PC-3 (cell line): ENCODE results near the gene GIN1. TPM values are rescaled to one million over a fixed set of nuclear protein-coding genes. Genes with fewer than 3 reads are reported as not detected.

Experiments
- ATAC-seq: fragments of 200-7000 bp; cut with Tn5 transposase; 2 replicates; pipeline ENCODE4 v1.9.1; 2020; ENCODE audit warnings: mild to moderate bottlenecking, moderate library complexity
- Bru-seq: library from RNA; stranded (reverse); fragments of 400-500 nt; gene quantifications from one replicate; lab custom pipeline; 2021; lab: Mats Ljungman, UMichigan
- BruChase-seq, 2 experiments: library from RNA; stranded (reverse); fragments of 400-500 nt; gene quantifications; one replicate each; lab custom pipeline; 2021; lab: Mats Ljungman, UMichigan
- BruUV-seq: library from RNA; stranded (reverse); fragments of 400-500 nt; replicated peaks from 2 replicates; lab custom pipeline; 2021; lab: Mats Ljungman, UMichigan
- CTCF ChIA-PET: fragments of 300-600 bp; sonication (Branson Sonifier 250); formaldehyde crosslinking; loops from one replicate; lab custom pipeline; 2022; ENCODE audit warnings: antibody characterized with exemption; lab: Charles Lee
- POLR2A ChIA-PET: fragments of 300-600 bp; sonication (Branson Sonifier 250); formaldehyde crosslinking; loops from one replicate; lab custom pipeline; 2022; ENCODE audit warnings: antibody characterized with exemption; ENCODE audit not compliant: unreplicated experiment; lab: Charles Lee
- DNase-seq: peaks from one replicate; pipeline ENCODE4 v3.0.0-alpha.2; 2015
- H2AFZ ChIP-seq: fragments of 300-600 bp; sonication (generic); 2 replicates; pipeline ENCODE4 v1.6.0; 2016; ENCODE audit warnings: antibody characterized with exemption, low read length
- H3F3A ChIP-seq: fragments of 300-600 bp; sonication (generic); one replicate; pipeline ENCODE4 v1.6.0; 2017; ENCODE audit warnings: antibody characterized with exemption, low read length, control low read depth, mild to moderate bottlenecking; ENCODE audit not compliant: unreplicated experiment
- H3K27ac ChIP-seq: fragments of 300-600 bp; sonication (generic); 2 replicates; pipeline ENCODE4 v1.5.1; 2016; ENCODE audit warnings: mild to moderate bottlenecking, low read length
- H3K27me3 ChIP-seq: fragments of 300-600 bp; sonication (generic); 2 replicates; pipeline ENCODE4 v1.6.1; 2016; ENCODE audit warnings: low read length, mixed read lengths
- H3K36me3 ChIP-seq: fragments of 300-600 bp; sonication (generic); 2 replicates; pipeline ENCODE4 v1.6.1; 2016; ENCODE audit warnings: low read depth, mixed run types, low read length, mixed read lengths
- H3K4me1 ChIP-seq: fragments of 300-600 bp; sonication (generic); 2 replicates; pipeline ENCODE4 v1.5.1; 2016; ENCODE audit warnings: low read length; ENCODE audit not compliant: insufficient read depth
- H3K4me2 ChIP-seq: fragments of 300-600 bp; sonication (generic); 2 replicates; pipeline ENCODE4 v1.6.0; 2016; ENCODE audit warnings: low read length
- H3K4me3 ChIP-seq: fragments of 300-600 bp; sonication (generic); 2 replicates; pipeline ENCODE4 v1.5.1; 2016; ENCODE audit warnings: mild to moderate bottlenecking, low read length, mixed read lengths
- H3K79me2 ChIP-seq: fragments of 300-600 bp; sonication (generic); 2 replicates; pipeline ENCODE4 v1.6.1; 2017; ENCODE audit warnings: low read length, mixed read lengths
- H3K9ac ChIP-seq: fragments of 300-600 bp; sonication (generic); 2 replicates; pipeline ENCODE4 v1.6.0; 2016; ENCODE audit warnings: mild to moderate bottlenecking, low read length
- H3K9me2 ChIP-seq: fragments of 300-600 bp; sonication (generic); replicated peaks from 2 replicates; pipeline ENCODE4 v1.6.1; 2016; ENCODE audit warnings: mixed run types, low read length, mixed read lengths
- H3K9me3 ChIP-seq: fragments of 300-600 bp; sonication (generic); 2 replicates; pipeline ENCODE4 v1.6.1; 2016; ENCODE audit warnings: low read length, mixed read lengths
- H4K20me1 ChIP-seq: fragments of 300-600 bp; sonication (generic); 2 replicates; pipeline ENCODE4 v1.6.1; 2016; ENCODE audit warnings: low read length, mixed read lengths
- CTCF ChIP-seq: fragments of 300-600 bp; sonication (generic); conservative IDR thresholded peaks from 2 replicates; pipeline ENCODE4 v1.5.1; 2017; ENCODE audit warnings: antibody characterized with exemption, low read depth, mild to moderate bottlenecking, low read length
- EZH2 ChIP-seq: fragments of 300-600 bp; sonication (generic); IDR thresholded peaks from one replicate; pipeline ENCODE4 v1.6.1; 2017; ENCODE audit warnings: antibody characterized with exemption, mild to moderate bottlenecking, low read length; ENCODE audit not compliant: unreplicated experiment
- EZH2phosphoT487 ChIP-seq: fragments of 300-600 bp; sonication (generic); IDR thresholded peaks from 2 replicates; pipeline ENCODE4 v1.6.1; 2018; ENCODE audit warnings: mild to moderate bottlenecking, antibody characterized with exemption, low read length, borderline replicate concordance
- intact Hi-C: fragments of 100-400 bp; cut with micrococcal nuclease; formaldehyde crosslinking; loops from 2 replicates; pipeline ENCODE4 v1.9.0; 2023
- long read RNA-seq: library from polyadenylated mRNA; unstranded; transcript quantifications from one replicate; pipeline ENCODE4 v2.0.0, GENCODE V29; 2021; ENCODE audit not compliant: unreplicated experiment
- total RNA-seq: library from RNA; depleted of rRNA; stranded (reverse); fragments of >200 nt; gene quantifications from 2 replicates; pipeline ENCODE4 v1.2.3, GENCODE V29; 2014; rRNA removed

The GIN1 gene
- total RNA-seq = 3.9 and 6.2 TPM in 2 replicates
- percentile 78 among the genes with signal in this experiment for Bru-seq, nascent RNA
- BruChase-seq, experiment 1, labeled RNA remaining after a 6-hour chase = percentile 59 among the genes with signal in this experiment
- percentile 69 among the genes with signal in this experiment for BruChase-seq, experiment 2, labeled RNA remaining after a 2-hour chase
- long read RNA-seq, transcript GIN1-201 (8 exons, 3,229 nt) = major isoform, 9 of 14 reads
- long read RNA-seq, partial matches to known transcripts = 1 of 14 reads
- long read RNA-seq, other reads (novel, unspliced or antisense) = 4 of 14 reads

GRCh38 chr5:103119765-103120606 is at the start of gene GIN1, which contains the start of gene PPIP5K2:
TSS of gene GIN1 (minus strand) at chr5:103120138. CDS start at chr5:103108707, 11,431 bp downstream.
TSS of gene PPIP5K2 (plus strand) at chr5:103120301. CDS start at chr5:103129590, 9,289 bp downstream.
- ChIA-PET POLR2A (interaction anchor here (0.6 kb wide), 2 partner anchors 89 to 255 kb away, joined by 3 read pairs; no protein-coding TSS in a partner anchor), CTCF (interaction anchor here (0.7 to 0.9 kb wide), 2 partner anchors 149 to 439 kb away, joined by 3 read pairs; no protein-coding TSS in a partner anchor)
- DNase-seq (peak; percentile 100), ATAC-seq (peak; percentile 89)
- peaks cover 32% of the 10 kb centered on the region for H3K4me1 ChIP-seq
- no peaks in the 10 kb centered on the region for H3K9me2 ChIP-seq
- TF ChIP-seq EZH2 (no peak), CTCF (no peak), EZH2phosphoT487 (no peak)
- peaks cover 88% of the 10 kb centered on the region for H3K79me2 ChIP-seq
- H3K9ac ChIP-seq = peak within 1 kb of the TSS; percentile 92
- BruUV-seq = no TSS peak
- peak within 1 kb of the TSS; percentile 91 for H2AFZ ChIP-seq
- H3K4me2 ChIP-seq = peak within 1 kb of the TSS; percentile 88
- intact Hi-C loops = no loop called here
- H4K20me1 ChIP-seq = no peaks in the 10 kb centered on the region
- H3F3A ChIP-seq = no peaks in the 10 kb centered on the region
- no peaks in the 10 kb centered on the region for H3K9me3 ChIP-seq
- H3K27me3 ChIP-seq = no peaks in the 10 kb centered on the region
- no peaks in the 10 kb centered on the region for H3K36me3 ChIP-seq
- peak within 1 kb of the TSS; percentile 92 for H3K27ac ChIP-seq
- peak within 1 kb of the TSS; percentile 90 for H3K4me3 ChIP-seq

- H3K79me2 ChIP-seq = no peaks in the 10 kb centered on the region
- H3K4me2 ChIP-seq = no peak overlapping the region
- CTCF ChIA-PET = no interaction called here
- H3K4me3 ChIP-seq = no peak overlapping the region
- ATAC-seq (no peak), DNase-seq (no peak)
- H2AFZ ChIP-seq = no peak overlapping the region
- TF ChIP-seq EZH2 (no peak), CTCF (no peak), EZH2phosphoT487 (no peak)
- no peaks in the 10 kb centered on the region for H4K20me1 ChIP-seq
- no peaks in the 10 kb centered on the region for H3K4me1 ChIP-seq
- peaks cover 13% of the 10 kb centered on the region; the same call in 1 of the 2 replicates for H3K36me3 ChIP-seq
- no peak overlapping the region for H3K9ac ChIP-seq
- H3K27me3 ChIP-seq = no peaks in the 10 kb centered on the region
- H3K9me2 ChIP-seq = no peaks in the 10 kb centered on the region
- no TSS peak for BruUV-seq
- no peaks in the 10 kb centered on the region for H3F3A ChIP-seq
- no peak overlapping the region for H3K27ac ChIP-seq
- POLR2A ChIA-PET = interaction anchor here (0.5 to 0.7 kb wide), 3 partner anchors 84 to 1070 kb away, joined by 4 to 5 read pairs (median 4); no protein-coding TSS in a partner anchor
- intact Hi-C loops = no loop called here
- no peaks in the 10 kb centered on the region for H3K9me3 ChIP-seq
These were observed 46.8 kb upstream of the GIN1 start for GRCh38 chr5:103166706-103167105.
